Brain microvascular endothelial cell (primary cell): ENCODE measurements around the gene CSF2.

Source experiments
- DNase-seq: peaks from one replicate; pipeline ENCODE4 v3.0.0-alpha.2; 2020
- H3K27ac ChIP-seq: fragments of 250-450 bp; sonication (Bioruptor Pico); 2 replicates; pipeline ENCODE4 v1.5.1; 2020; ENCODE audit warnings: mild to moderate bottlenecking, moderate library complexity
- H3K27me3 ChIP-seq: fragments of 250-450 bp; sonication (Bioruptor Pico); replicated peaks from 2 replicates; pipeline ENCODE4 v1.5.1; 2020; ENCODE audit warnings: mild to moderate bottlenecking
- H3K36me3 ChIP-seq: fragments of 250-450 bp; sonication (Bioruptor Pico); replicated peaks from 2 replicates; pipeline ENCODE4 v1.5.1; 2020; ENCODE audit warnings: mild to moderate bottlenecking
- H3K4me3 ChIP-seq: 2 replicates; pipeline ENCODE4 v1.5.1; 2011; ENCODE audit warnings: low read depth, mild to moderate bottlenecking, control low read depth, low read length, moderate library complexity
- in situ Hi-C: cut with HindIII; loops from 2 replicates; pipeline ENCODE4 v1.10.0; 2017; ENCODE audit warnings: low sequenced_read_pairs, low pct_ligation_motif_present
- TF ChIP-seq, protein P1 (sequence below): IDR thresholded peaks from 2 replicates; pipeline ENCODE4 v1.5.1; 2011; ENCODE audit warnings: low read depth, mild to moderate bottlenecking, moderate library complexity, low read length, control low read depth, inconsistent platforms; ENCODE audit errors: missing control alignments

CSF2 gene

DNA sequence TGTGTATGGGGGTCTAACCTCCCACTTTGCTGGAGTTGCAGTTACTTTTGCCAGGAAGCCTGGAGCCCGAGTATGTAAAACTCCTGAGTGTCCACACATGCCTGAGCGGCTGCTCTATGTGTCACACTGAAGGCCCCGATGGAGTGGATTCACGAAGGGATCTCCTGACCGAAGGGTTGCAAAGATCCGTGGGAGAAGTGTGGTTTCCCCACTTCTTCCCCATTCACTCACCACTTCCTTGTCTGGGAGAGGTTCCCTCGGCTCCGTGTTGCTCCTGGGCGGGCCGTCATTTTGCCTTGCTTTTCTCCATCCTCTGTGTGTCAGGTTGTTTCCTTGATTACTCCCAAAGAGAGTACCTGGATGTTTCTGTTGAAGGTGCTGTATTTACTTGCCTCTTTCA is 29.4 kb upstream of the CSF2 start:
- no peaks in the 10 kb centered on the region for H3K36me3 ChIP-seq
- DNase-seq = no peak
- H3K4me3 ChIP-seq = no peak overlapping the region
- no peaks in the 10 kb centered on the region for H3K27me3 ChIP-seq
- in situ Hi-C loops = no loop called here
- TF ChIP-seq, protein P1, sequence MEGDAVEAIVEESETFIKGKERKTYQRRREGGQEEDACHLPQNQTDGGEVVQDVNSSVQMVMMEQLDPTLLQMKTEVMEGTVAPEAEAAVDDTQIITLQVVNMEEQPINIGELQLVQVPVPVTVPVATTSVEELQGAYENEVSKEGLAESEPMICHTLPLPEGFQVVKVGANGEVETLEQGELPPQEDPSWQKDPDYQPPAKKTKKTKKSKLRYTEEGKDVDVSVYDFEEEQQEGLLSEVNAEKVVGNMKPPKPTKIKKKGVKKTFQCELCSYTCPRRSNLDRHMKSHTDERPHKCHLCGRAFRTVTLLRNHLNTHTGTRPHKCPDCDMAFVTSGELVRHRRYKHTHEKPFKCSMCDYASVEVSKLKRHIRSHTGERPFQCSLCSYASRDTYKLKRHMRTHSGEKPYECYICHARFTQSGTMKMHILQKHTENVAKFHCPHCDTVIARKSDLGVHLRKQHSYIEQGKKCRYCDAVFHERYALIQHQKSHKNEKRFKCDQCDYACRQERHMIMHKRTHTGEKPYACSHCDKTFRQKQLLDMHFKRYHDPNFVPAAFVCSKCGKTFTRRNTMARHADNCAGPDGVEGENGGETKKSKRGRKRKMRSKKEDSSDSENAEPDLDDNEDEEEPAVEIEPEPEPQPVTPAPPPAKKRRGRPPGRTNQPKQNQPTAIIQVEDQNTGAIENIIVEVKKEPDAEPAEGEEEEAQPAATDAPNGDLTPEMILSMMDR = no peak
- H3K27ac ChIP-seq = no peak overlapping the region

- H3K27me3 ChIP-seq = no peaks in the 10 kb centered on the region
These were observed 26.7 kb upstream of the CSF2 start for GRCh38 chr5:132046880-132047299.

GRCh38 chr5:132049093-132049492 is 24.5 kb upstream of the CSF2 start:
- no peak overlapping the region for H3K4me3 ChIP-seq
- no peaks in the 10 kb centered on the region for H3K36me3 ChIP-seq
- no peak for DNase-seq
- H3K27ac ChIP-seq = no peak overlapping the region
- TF ChIP-seq, protein P1 = no peak
- in situ Hi-C loops = no loop called here
- no peaks in the 10 kb centered on the region for H3K27me3 ChIP-seq

More at GRCh38 chr5:132046880-132047299, 26.7 kb upstream of the CSF2 start:
- DNase-seq = no peak
- in situ Hi-C loops = no loop called here
- Histone ChIP-seq H3K4me3 (no peak overlapping the region), H3K36me3 (no peaks in the 10 kb centered on the region), H3K27ac (no peak overlapping the region)
- TF ChIP-seq, protein P1 = no peak

DNA sequence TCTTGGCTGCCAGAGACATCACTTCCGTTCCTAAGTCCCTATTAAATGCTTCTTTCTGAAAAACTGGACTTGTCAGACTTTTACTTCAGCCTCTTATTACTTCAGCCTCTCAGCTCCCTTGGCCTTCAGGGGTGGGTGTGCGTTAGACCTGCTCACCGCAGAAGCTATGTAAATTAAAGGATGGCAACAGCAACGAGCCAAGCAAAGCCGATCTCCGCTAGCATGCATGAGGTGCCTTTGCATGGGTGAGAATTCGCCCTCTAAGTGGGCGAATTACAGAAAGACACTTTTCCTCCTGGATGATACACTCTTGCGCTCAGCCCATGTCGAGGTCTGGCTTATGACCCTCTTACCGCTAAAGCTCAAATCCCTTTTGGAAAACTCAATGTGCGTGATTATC is 24.0 kb upstream of the CSF2 start:
- TF ChIP-seq, protein P1 = no peak
- DNase-seq = no peak
- in situ Hi-C loops = no loop called here
- Histone ChIP-seq H3K27me3 (no peaks in the 10 kb centered on the region), H3K4me3 (no peak overlapping the region), H3K27ac (no peak overlapping the region), H3K36me3 (no peaks in the 10 kb centered on the region)

DNA sequence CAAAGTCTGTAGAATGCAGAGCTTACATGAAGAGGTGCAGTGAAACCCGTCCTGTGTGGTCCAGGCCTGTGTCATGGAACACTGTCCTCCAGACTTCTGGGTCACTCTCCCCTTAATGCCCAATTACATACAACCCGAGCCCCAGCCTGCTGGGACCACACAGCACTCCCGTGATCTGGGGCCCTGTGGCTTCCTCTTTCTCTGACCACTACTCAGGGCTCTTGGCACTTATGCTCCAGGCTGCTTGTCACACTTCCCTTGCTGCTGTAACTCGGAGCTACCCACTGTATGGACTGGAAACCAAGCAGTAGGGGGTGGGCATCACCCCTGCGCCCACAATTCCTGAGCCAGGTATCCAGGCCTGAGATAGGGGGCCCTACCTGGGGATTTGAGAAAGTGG is 23.5 kb upstream of the CSF2 start:
- in situ Hi-C loops = no loop called here
- no peak overlapping the region for H3K4me3 ChIP-seq
- no peak overlapping the region for H3K27ac ChIP-seq
- DNase-seq = no peak
- H3K36me3 ChIP-seq = no peaks in the 10 kb centered on the region
- TF ChIP-seq, protein P1 = no peak
- H3K27me3 ChIP-seq = no peaks in the 10 kb centered on the region
